GM19397 (cell line): Measurements from ENCODE around the gene FSHR.

ENCODE experiments used
- ATAC-seq: cut with Tn5 transposase; IDR thresholded peaks from one replicate; pipeline ENCODE4 v1.9.1; 2021; ENCODE audit warnings: mild to moderate bottlenecking, moderate library complexity; ENCODE audit not compliant: unreplicated experiment

The FSHR gene

DNA sequence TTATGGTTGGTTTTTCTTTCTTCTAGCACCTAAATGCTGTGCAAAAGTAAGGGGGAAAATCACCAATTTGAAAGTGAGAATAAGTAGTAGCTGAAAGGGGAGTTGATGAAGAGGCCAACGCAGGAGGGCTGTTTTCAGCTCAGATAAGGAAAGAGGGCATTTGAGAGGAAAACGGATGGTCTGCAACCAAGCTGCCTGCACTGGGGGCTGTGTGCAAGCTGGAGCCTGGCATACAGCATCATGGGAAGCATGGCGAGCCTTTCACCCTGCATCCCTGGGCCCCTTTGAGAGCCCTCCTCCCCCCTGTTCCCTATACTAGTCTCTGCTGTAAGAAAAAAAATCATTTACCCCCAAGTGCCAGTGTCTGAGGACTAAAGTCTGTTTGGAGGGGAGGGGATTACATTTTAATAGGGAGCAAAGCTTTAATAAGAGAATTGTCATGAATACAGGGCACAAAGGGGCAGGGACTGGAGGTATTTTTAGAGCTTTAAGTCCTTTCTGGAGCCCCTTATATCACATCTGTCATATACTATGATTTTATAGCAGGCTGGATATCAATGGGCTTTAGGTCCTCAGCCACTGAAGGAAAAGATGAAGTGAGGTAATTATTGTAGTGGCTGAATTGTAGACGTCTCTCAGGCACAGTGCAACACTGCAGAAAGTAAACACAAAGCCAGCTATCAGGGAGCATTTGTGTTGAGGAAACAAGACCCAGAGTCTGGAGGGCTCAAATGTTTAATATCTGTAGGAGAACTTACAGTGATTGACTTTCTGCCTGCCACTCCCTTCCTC, 120.7 kb downstream of the FSHR start:
- ATAC-seq = no peak

DNA sequence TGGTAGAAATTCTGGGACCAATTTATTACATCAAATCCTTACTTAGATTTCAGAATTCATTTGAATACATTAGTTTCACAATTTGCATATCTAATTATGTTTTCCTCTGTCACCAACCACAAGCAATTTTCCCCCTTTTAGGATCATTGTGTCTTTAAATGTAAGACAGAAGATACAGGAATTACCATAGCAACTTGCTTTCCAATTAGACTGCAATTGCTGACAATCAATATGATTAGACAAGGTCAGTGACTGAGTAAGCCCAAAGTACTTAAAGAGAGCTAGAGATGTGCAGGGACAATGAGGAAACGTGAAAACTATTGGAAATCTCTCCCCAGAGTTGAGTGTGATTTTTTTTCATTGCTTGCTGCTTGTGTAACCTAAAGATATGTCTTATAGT, 121.4 kb downstream of the FSHR start:
- ATAC-seq = no peak

GRCh38 chr2:49032126-49032525, 122.2 kb downstream of the FSHR start:
- ATAC-seq = no peak

GRCh38 chr2:49029406-49029805, 124.9 kb downstream of the FSHR start:
- no peak for ATAC-seq

GRCh38 chr2:49028101-49028500, 126.2 kb downstream of the FSHR start:
- ATAC-seq = peak; percentile 97

DNA sequence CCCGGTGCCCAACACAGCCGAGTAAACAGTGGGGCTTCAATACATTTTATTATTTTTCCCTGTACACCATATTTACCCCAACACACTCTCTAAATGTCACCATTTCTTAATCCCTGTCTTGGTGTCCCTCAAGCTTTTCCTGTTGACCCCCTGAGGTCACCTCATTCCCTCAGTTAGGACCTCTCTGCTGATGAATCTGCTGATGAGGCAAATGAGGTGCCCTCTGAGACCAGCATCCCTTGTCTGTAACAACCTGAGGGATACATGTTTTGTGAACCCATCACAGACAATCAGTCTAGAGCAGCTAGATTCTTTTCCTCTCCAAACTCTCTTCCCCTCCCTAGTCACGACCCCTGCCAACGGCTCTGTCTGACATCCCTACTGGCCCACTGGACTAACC, 127.6 kb downstream of the FSHR start:
- ATAC-seq = no peak

DNA sequence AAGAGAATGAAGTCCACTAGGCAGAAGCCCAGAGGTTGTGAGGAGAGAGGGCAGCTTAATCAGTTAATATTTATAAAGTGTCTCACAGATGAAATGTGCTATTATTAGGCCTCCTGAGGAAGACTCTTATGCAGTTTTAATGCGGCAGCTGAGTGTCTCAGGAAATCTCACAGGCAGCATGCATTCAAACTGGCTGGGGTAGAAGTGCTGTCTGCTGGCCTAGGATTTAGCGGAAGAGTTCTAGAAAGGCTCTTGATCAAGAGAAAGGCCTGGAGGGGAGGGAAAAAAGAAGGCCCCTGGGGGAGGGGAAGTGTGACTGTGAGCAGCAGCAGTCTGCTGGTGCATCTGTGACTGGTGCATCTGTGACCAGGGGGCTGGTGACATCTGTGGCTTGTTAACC, 133.0 kb downstream of the FSHR start:
- ATAC-seq = no peak

GRCh38 chr2:49005261-49005660, 149.1 kb downstream of the FSHR start:
- ATAC-seq = no peak

- ATAC-seq = peak; percentile 61
Measured at GRCh38 chr2:49004036-49004626, 150.2 kb downstream of the FSHR start.

DNA sequence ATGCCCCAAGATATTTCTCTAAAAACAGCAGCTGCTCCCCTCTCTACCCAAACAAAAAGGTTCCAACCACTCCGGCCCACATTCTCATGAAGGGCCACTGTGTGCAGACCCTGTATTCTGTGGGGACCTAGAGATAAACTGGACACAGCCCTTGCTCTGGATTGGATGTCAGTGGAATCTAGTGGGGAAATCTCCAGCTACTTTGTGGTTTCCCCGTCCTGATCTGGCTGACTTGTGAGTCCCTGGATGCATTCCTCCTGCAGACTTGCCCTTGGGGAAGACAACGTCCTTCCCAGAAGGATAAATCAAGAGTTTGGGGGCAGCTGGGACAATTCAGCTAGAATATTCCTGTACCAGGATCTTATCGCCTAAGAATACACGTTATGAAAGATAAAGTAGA, 151.1 kb downstream of the FSHR start:
- ATAC-seq = no peak

DNA sequence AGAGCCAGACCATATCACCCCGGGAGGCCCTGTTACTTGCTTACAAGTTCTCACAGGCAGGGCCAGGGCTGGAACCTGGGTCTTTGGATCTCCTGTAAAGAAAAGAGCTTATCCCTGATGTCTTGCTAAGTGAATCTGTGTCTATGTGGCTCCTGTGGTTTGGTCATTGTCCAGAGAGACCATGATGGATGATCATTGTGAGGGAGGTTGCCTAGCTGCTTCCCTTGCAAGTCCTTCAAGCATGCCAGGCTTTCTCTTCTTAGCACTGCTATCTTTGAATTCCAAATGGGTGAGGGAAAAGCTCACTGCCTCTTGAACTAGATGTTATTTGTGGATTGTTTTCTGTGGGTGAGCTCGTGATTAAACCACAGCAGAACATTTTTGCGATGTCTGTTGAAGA, 151.6 kb downstream of the FSHR start:
- ATAC-seq = no peak

GRCh38 chr2:49000695-49001094, 153.6 kb downstream of the FSHR start:
- no peak for ATAC-seq

- ATAC-seq = no peak
Measured at GRCh38 chr2:48998449-48998848, 155.9 kb downstream of the FSHR start.

DNA sequence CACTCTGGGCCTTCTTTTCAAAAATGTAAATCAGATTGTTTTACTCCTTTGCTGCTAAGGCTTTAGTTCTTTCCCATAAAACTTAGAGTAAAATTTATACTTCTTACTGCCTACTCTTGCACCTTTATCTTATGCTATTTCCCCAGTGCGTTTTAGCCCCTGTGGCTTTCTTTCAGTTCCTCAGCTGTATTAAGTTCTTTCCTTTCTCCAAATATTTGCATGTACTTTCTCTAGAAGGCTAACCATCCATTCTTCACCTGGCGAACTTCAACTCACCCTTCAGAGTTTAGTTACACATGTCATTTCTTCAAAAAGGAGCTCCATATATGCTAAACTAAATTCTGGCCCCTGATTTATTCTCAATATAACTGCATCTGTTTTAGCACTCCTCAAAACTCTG, 160.7 kb downstream of the FSHR start:
- peak; percentile 39 for ATAC-seq

DNA sequence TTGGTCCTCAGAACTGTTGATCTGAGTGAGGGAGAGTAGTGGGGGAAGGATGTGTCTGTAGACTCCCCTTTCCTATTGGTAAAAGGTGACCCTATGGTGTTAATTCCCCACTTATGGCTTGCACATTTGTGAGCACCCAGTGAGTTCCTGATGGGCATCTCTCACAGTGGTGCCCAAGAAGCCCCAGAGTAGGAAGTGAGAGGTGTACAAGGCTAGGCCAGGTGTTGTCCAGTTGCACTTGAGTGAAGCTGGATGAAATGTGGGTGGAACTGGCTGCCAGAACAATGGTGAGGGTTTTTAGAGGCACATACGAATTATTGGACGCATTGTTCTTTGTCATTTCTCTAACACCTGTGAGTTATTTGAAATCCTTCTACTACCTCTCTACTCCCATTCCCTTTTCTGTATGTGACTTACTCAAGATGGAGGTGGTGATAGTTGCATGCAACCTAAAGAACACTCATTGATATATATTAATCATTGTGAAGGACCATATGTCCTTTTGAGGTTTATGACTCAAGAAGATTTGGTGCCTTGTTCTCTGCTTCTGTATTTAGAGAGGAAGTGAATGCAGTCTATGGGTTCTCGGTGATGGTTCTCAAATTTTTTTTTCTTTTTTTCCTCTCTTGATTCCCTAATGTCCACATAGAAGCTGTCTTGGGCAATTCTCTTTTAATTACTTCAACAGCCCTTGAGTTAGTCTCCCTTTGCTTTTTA, 162.7 kb downstream of the FSHR start:
- ATAC-seq = peak; percentile 49

- ATAC-seq = peak; percentile 39
Measured at GRCh38 chr2:48984922-48985321, 169.4 kb downstream of the FSHR start.

DNA sequence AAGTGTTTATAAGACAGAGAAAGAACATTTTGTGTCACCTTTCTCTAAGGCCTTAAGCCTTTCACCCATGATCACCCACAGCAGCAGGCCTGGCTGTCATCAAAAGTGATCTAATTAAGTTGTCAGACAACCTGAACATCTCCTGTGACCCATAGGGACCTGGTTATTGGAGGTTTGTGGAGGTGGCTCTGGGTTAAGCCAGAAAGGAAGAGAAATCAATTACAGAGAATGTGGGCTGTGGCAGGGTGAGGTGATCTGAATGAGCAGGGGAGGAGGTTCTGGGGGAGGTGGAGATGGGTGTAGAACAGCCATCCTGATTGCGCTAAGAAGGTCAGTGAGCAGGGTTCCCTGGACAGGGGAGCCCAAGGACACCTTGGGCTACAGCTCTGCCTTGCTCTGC, 170.8 kb downstream of the FSHR start:
- ATAC-seq = no peak

GRCh38 chr2:48982887-48983435, 171.4 kb downstream of the FSHR start:
- no peak for ATAC-seq

DNA sequence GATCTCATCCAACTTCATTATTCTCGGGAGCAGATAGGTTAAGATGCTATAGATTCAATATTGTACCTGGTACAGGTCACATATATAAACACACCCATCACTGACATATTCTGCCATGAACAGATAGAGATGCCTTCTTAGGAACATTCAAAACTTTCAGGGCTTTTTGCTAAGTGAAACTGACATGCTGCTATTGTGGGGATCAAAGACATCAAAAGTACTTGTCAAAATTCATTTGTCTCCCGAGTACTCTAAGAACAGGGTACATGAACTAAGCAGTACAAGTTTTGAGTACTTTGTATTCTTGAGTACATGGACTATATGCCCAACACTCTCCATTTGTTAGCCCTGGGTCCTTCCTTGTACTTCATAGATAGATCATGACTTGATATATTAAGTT, 173.5 kb downstream of the FSHR start:
- no peak for ATAC-seq

DNA sequence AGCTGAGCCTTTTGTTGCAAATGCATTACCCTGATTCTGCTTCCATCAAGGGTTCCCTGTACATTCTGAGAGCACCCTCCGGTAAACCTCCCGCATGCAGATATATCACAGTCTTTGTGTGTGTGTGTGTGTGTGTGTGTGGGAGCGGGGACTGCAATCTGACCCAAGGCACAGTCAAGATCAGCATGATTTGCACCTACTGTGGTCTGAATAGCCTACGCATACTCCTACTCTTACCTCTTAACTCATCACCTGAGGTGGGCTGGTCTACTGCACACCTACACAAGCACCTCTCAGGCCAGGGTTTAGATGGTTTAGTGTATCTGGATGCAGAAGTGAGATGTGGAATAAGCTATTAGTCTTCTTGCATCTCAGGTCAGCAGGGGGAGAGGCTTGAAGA, 174.6 kb downstream of the FSHR start:
- no peak for ATAC-seq

GRCh38 chr2:48978131-48978530, 176.2 kb downstream of the FSHR start:
- no peak for ATAC-seq

GRCh38 chr2:48971801-48972200, 182.5 kb downstream of the FSHR start:
- no peak for ATAC-seq
